Measurements from ENCODE around the gene SURF6. TPM values are rescaled to one million over a fixed set of nuclear protein-coding genes. Genes with fewer than 3 reads are reported as not detected.
A peak's percentile ranks its signal among the peaks of the same experiment; 100 is the strongest.

Gene SURF6
- total RNA-seq, 4 donors from 2014 or later, result 16.1 to 41.2 (median 26.8) TPM

DNA sequence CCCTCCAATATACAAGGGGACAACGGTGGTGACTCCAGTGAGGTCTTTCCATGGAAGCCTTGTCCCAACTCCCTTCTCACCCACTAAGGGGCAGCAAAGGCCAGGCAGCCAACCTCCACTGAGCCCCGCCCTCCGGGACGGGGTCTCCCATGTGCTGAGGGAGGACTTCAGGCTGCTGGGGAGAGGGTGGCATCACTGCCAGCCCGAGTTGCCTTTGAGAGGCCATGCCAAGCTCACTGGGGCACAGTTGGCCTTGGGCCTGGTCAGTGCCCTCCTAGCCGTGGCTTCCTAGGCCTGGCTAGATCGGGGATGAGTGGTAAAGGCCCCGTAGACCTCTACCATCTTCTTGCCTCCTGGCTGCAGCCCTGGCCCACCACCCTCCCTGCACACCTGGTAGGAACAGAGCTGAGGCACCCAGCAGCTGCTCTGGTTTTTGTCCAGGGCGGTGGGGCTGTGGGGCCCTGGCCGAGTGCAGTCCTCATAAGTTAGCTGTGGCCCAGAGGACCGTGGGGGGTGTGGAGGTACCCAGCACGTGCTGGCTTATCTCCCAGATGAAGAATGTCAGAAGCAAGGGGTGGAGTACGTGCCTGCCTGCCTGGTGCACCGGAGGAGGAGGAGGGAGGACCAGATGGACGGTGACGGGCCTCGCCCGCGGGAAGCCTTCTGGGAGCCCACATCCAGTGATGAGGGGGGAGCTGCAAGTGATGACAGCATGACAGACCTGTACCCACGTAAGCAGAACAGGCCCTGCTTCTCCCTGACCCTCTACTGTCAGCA is 23.6 kb upstream of the SURF6 start:
- TF ChIP-seq, protein P1, sequence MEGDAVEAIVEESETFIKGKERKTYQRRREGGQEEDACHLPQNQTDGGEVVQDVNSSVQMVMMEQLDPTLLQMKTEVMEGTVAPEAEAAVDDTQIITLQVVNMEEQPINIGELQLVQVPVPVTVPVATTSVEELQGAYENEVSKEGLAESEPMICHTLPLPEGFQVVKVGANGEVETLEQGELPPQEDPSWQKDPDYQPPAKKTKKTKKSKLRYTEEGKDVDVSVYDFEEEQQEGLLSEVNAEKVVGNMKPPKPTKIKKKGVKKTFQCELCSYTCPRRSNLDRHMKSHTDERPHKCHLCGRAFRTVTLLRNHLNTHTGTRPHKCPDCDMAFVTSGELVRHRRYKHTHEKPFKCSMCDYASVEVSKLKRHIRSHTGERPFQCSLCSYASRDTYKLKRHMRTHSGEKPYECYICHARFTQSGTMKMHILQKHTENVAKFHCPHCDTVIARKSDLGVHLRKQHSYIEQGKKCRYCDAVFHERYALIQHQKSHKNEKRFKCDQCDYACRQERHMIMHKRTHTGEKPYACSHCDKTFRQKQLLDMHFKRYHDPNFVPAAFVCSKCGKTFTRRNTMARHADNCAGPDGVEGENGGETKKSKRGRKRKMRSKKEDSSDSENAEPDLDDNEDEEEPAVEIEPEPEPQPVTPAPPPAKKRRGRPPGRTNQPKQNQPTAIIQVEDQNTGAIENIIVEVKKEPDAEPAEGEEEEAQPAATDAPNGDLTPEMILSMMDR (IDR thresholded peaks at IDR 0.05), result peak in 3 of 6 experiments; percentile 30 to 34 (median 31)
- TF ChIP-seq POLR2A (IDR thresholded peaks at IDR 0.05), result no peak
- H3K4me3 ChIP-seq, result no peak overlapping the region
- peaks cover 0 to 44% (median 10%) of the 10 kb centered on the region in 4 donors for H3K4me1 ChIP-seq
- peak in 1 of 3 donors; percentile 52 for DNase-seq
- no peaks in the 10 kb centered on the region for H3K27me3 ChIP-seq
- H3K9me3 ChIP-seq, result no peaks in the 10 kb centered on the region
- peak overlapping the region in 2 of 4 donors; percentile 3 to 11 for H3K27ac ChIP-seq
- peaks cover 0 to 52% (median 0%) of the 10 kb centered on the region in 3 donors for H3K36me3 ChIP-seq

DNA sequence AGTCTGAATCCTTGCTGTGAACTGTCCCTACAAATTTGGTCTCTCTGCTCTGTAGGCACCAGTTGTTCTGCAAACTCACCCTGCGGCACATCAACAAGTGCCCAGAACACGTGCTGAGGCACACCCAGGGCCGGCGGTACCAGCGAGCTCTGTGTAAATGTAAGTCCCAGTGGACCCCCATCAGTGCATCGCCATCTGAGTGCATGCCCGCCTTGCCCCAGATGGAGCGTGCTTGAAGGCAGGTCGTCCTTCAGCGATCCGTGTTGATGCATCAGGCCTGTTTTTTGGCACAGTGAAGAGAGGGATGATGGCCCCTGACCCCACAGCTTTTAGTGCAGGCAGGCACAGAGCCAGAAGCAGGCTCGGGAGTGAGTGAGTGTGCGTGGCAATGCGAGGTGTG is 21.7 kb upstream of the SURF6 start:
- H3K36me3 ChIP-seq, result peaks cover 0 to 47% (median 0%) of the 10 kb centered on the region in 3 donors
- peaks cover 0 to 44% (median 10%) of the 10 kb centered on the region in 4 donors for H3K4me1 ChIP-seq
- no peaks in the 10 kb centered on the region for H3K9me3 ChIP-seq
- no peak for DNase-seq
- H3K4me3 ChIP-seq, result no peak overlapping the region
- H3K27ac ChIP-seq, result no peak overlapping the region
- TF ChIP-seq, protein P1 (IDR thresholded peaks at IDR 0.05), result no peak
- TF ChIP-seq POLR2A (IDR thresholded peaks at IDR 0.05), result no peak
- H3K27me3 ChIP-seq, result no peaks in the 10 kb centered on the region

DNA sequence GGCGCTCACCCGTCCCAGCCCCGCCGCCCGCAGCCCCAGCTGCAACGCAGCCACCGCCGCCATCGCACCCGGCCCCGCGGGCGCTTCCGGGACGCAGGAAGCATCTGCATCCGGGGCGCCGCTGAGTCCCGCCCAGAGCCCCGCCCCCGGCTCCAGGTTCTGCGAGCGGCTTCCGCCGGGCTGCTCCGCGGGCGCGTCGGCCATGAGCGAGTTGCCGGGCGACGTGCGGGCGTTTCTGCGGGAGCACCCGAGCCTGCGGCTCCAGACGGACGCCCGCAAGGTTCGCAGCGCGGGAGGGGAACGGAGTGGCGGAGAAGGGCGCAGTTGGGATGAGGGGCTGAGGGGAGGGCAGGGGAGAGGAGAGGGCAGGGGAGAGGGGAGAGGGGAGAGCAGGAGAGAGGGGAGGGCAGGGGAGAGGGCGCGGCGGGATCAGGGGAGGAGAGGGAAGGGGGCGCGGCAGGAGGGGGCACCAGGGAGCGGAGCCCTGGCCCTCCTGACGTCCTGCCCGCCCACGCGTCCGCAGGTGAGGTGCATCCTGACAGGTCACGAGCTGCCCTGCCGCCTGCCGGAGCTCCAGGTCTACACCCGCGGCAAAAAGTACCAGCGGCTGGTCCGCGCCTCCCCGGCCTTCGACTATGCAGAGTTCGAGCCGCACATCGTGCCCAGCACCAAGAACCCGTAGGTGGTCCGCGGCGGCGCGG is 20.6 kb upstream of the SURF6 start, which contains the start of the genes SURF1 and SURF2:
Gene SURF1 (minus strand): TSS at position 97 of the 701 bp plus-strand sequence. CDS start 34 bp downstream, at position 63.
Gene SURF2 (plus strand): TSS at position 160 of the 701 bp plus-strand sequence. CDS start 43 bp downstream, at position 203.
- Histone ChIP-seq H3K27me3 (no peaks in the 10 kb centered on the region), H3K4me3 (peak within 1 kb of the TSS; percentile 70 to 91 (median 84)), H3K4me1 (peaks cover 0 to 44% (median 10%) of the 10 kb centered on the region in 4 donors), H3K36me3 (peaks cover 0 to 47% (median 0%) of the 10 kb centered on the region in 3 donors), H3K27ac (peak within 1 kb of the TSS; percentile 72 to 88 (median 80)), H3K9me3 (no peaks in the 10 kb centered on the region)
- DNase-seq, result peak; percentile 91 to 96 (median 95)
- TF ChIP-seq, protein P1 (IDR thresholded peaks at IDR 0.05), result peak in 4 of 6 experiments; percentile 16 to 40 (median 32)
- peak; percentile 44 to 59 for TF ChIP-seq POLR2A (IDR thresholded peaks at IDR 0.05)

DNA sequence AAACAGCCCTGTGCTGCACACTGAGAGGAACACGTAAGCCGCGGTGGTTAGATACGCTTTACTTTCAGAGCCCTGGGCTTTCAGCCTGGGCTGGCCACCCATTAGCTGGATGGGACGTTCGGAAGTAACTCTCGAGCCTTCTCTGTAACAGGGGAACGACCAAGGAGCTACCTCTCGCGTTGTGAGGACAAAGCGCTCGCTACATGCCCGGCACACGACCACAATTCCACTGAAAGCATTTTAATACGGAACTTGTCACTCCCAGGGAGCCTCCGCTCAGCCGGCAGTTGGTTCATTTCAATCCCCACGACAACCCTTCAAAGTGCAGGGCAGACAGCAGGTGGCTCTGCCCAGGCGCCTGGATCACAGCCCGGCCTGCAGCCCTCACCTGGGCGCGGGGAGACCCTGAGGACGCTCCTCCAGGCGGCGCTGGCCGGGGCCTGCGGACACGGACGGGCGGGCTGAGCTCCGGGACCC is 19.9 kb upstream of the SURF6 start:
- no peaks in the 10 kb centered on the region for H3K9me3 ChIP-seq
- H3K36me3 ChIP-seq, result peaks cover 0 to 48% (median 0%) of the 10 kb centered on the region in 3 donors
- TF ChIP-seq POLR2A (IDR thresholded peaks at IDR 0.05), result no peak
- H3K4me3 ChIP-seq, result peak overlapping the region; percentile 70 to 91 (median 84)
- no peaks in the 10 kb centered on the region for H3K27me3 ChIP-seq
- H3K27ac ChIP-seq, result peak overlapping the region; percentile 72 to 88 (median 80)
- peak in 1 of 3 donors; percentile 62 for DNase-seq
- H3K4me1 ChIP-seq, result peaks cover 0 to 41% (median 10%) of the 10 kb centered on the region in 4 donors

DNA sequence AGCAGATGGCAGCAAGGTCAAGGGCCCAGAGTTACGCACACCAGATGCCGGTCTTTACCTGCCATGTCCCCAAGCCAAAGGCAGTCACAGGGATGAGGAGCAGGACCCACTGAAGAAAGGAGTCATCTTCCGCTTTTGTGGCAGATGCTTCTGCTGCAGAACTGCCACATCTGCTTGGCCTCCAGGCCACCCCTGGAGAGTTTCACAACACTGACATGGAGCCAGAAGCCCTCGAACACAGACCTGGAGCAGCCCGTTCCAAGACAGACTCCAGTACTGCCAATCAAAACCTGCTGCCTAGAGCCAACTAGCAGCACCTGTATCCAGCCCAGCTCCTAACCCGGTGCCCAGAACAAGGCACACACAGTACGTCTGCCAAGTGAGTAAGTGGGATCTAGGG is 18.8 kb upstream of the SURF6 start:
- TF ChIP-seq POLR2A (IDR thresholded peaks at IDR 0.05), result no peak
- Histone ChIP-seq H3K4me1 (peaks cover 0 to 34% (median 10%) of the 10 kb centered on the region in 4 donors), H3K27me3 (no peaks in the 10 kb centered on the region), H3K9me3 (no peaks in the 10 kb centered on the region), H3K4me3 (no peak overlapping the region), H3K27ac (no peak overlapping the region), H3K36me3 (peaks cover 0 to 49% (median 3%) of the 10 kb centered on the region in 3 donors)
- DNase-seq, result no peak

DNA sequence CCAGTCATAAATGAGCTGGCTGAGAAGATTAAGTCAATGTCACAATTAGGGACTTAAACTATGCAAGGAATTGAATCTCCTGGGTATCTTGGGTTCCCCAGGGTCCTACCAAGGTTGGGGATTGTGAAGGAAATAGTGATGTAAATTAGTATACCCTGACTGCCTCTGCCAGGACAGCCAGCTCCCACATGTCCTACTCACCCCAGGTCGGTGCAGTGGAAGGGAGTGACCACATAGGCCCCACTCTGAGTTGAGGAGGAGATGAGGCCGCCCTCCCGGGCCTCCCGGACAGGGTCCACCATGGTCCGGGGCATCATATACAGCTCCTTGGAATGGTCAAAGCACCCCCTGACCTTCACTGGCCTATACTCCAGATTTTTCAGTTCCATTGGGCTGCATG is 17.6 kb upstream of the SURF6 start:
- DNase-seq, result no peak
- Histone ChIP-seq H3K4me3 (no peak overlapping the region), H3K9me3 (no peaks in the 10 kb centered on the region), H3K27me3 (no peaks in the 10 kb centered on the region), H3K36me3 (peaks cover 0 to 50% (median 3%) of the 10 kb centered on the region in 3 donors), H3K27ac (no peak overlapping the region), H3K4me1 (peaks cover 0 to 38% (median 19%) of the 10 kb centered on the region in 4 donors)
- TF ChIP-seq, protein P1 (IDR thresholded peaks at IDR 0.05), result no peak
- TF ChIP-seq POLR2A (IDR thresholded peaks at IDR 0.05), result no peak
